Measurements from ENCODE around the gene GPC5.

The GPC5 gene

GRCh38 chr13:91454666-91455065 lies 56.2 kb downstream of the GPC5 start:
- DNase-seq: no peak

DNA sequence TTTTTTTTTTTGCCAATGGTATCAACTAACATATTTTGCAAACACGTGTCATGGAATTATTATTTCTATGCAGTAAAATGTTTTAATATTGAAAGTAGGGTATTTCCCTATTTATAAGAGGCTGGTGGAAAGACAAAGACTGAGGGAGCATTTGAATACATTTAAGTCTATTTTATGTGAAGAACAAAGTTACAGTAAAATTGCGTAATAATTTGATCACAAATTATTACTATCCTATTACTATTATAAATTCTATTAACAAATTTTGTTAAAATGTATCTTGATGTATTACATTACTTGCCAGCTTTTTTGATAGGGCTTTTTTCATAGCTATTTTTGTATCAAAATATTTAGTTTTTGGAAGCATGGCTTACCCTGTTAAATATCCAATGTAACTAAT lies 58.4 kb downstream of the GPC5 start:
- no peak for DNase-seq

- DNase-seq: no peak
These were observed 61.1 kb downstream of the GPC5 start for GRCh38 chr13:91459485-91459884.

DNA sequence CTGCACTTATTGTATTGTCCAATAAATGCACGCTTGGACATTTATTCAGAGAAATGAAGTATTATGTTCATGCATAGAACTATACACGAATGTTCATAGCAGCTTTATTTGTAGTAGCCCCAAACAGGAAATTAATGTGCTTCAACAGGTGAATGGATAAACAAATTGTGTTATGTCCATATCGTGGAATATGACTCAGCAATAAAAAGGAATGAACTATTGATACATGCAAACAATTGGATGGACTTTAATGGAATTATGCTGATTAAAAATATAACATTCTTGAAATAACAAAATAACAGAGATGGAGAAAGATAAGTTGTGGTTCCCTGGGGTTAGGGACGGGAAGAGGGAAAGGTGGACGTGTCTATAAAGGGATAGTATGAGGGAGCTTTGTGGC lies 65.9 kb downstream of the GPC5 start:
- DNase-seq: no peak

GRCh38 chr13:91467236-91467635 lies 68.8 kb downstream of the GPC5 start:
- no peak for DNase-seq

DNA sequence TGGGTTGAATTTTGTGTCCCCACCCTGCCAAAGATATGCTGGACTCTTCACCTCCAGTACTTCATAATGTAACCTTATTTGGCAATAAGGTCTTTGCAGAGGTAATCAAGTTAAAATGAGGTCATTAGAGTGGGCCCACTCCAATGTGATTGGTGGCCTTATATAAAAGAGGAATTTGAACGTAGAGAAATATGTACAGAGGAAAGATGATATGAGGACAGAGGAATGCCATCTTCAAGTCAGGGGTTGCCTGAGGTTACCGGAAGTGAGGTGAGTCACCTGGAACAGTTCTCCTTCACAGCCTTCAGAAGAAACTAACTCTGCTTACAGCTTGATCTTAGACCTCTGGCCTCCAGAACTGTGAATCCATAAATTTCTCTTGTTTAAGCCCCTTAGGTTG lies 69.9 kb downstream of the GPC5 start:
- no peak for DNase-seq

GRCh38 chr13:91470084-91470621 lies 71.7 kb downstream of the GPC5 start:
- DNase-seq: no peak

DNA sequence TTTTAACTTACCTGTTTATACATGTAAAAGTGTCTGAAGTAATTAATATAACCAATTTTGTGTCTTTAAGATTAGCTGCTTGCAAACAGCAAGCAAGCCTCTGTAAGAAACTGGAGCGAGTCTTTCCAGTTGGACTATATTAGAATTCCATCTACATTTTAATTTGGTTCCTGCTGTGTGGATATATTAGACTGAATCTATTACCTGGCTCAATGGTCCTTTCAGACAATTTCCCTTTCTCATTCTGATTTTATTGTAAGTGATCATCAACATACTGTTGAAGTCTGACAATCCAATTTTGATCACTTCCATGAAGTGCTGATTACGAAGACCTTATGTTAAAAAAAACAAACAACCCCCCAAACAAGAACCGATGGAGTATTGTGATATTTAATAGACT lies 72.3 kb downstream of the GPC5 start:
- DNase-seq: no peak

DNA sequence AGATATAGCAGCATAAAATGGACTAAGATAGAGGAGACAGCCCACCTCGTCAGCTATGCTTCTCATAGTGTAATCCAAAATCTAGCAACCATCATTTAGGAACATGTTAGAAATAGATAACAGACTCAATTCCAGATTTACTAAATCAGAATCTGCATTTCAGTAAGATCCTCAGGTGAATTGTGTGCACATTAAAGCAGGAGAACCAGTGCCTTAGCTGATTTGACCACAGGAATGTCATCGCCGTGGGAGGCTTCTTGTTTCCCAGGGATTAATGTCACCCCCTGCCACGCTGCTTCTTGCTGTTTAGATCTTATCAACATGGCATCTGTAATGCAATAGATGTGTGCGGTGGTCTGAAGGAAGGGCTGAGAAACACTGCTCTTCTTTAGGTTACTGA lies 84.0 kb downstream of the GPC5 start:
- DNase-seq: no peak

- no peak for DNase-seq
These were observed 93.6 kb downstream of the GPC5 start for GRCh38 chr13:91491980-91492379.

- no peak for DNase-seq
These were observed 95.0 kb downstream of the GPC5 start for GRCh38 chr13:91493442-91493841.

- DNase-seq: no peak
These were observed 99.9 kb downstream of the GPC5 start for GRCh38 chr13:91498298-91498697.

- no peak for DNase-seq
These were observed 105.8 kb downstream of the GPC5 start for GRCh38 chr13:91504216-91504615.

- DNase-seq: no peak
These were observed 108.3 kb downstream of the GPC5 start for GRCh38 chr13:91506759-91507158.

DNA sequence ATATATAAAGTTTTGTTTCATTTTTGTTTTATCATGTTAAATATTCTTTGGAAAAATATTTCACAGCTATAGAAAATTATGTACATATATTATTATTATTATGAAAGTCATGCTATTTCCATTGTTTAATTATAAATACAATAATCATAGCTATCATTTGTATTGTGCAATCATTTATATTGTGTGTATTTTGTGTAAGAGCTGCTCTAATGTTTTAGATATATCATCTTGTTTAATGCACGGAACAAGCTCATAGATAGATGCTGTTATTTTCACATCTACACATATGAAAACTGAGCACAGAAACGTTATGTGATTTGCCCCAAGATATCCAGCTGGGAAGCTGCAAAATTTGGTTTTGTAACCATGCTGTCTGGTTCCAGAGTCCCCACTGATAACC lies 111.6 kb downstream of the GPC5 start:
- no peak for DNase-seq

DNA sequence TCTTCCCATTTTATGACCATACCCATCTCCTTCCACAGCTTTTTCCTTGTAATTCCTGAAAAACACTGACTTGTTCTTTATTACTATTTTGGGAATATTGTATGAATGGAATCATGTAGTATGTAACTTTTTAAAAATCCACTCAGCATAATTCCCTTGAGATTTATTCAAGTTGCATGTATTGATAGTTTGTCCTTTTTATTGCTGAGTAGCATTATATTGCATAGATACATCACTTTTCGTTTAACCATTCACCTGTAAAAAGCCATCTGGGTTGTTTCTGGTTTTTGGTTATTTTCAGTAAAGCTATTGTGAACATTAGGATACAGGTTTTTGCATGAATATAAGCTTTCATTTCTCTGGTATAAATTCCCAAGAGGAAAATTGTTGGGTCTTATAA lies 115.4 kb downstream of the GPC5 start:
- DNase-seq: no peak

DNA sequence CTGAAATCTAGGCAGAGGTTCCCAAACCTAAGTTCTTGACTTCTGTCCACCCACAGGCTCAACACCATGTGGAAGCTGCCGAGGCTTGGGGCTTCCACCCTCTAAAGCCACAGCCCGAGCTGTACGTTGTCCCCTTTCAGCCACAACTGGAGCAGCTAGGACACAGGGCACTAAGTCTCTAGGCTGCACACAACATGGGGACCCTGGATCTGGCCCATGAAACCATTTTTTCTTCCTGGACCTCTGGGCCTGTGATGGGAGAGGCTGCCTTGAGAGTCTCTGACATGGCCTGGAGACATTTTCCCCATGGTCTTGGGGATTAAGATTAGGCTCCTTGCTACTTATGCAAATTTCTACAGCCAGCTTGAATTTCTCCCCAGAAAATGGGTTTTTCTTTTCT lies 118.4 kb downstream of the GPC5 start:
- no peak for DNase-seq

GRCh38 chr13:91520952-91521351 lies 122.5 kb downstream of the GPC5 start:
- no peak for DNase-seq

- DNase-seq: no peak
These were observed 124.7 kb downstream of the GPC5 start for GRCh38 chr13:91523116-91523515.

DNA sequence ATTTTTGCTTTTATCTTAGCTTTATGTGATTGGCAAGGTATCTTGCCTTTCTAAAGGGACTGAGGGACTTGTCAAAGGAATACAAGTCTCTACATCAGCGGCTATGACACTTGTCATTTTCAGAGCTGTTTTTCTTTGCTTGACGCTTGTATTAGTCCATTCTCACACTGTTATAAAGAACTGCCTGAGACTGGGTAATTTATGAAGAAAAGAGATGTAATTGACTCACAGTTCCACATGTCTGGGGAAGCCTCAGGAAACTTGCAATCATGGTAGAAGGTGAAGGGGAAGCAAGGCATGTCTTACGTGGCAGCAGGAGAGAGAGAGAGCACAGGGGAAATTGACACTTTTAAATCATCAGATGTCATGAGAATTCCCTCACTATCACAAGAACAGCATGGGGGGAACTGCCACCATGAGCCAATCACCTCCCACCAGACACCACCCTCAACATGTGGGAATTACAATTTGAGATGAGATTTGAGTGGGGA lies 128.2 kb downstream of the GPC5 start:
- DNase-seq: no peak

DNA sequence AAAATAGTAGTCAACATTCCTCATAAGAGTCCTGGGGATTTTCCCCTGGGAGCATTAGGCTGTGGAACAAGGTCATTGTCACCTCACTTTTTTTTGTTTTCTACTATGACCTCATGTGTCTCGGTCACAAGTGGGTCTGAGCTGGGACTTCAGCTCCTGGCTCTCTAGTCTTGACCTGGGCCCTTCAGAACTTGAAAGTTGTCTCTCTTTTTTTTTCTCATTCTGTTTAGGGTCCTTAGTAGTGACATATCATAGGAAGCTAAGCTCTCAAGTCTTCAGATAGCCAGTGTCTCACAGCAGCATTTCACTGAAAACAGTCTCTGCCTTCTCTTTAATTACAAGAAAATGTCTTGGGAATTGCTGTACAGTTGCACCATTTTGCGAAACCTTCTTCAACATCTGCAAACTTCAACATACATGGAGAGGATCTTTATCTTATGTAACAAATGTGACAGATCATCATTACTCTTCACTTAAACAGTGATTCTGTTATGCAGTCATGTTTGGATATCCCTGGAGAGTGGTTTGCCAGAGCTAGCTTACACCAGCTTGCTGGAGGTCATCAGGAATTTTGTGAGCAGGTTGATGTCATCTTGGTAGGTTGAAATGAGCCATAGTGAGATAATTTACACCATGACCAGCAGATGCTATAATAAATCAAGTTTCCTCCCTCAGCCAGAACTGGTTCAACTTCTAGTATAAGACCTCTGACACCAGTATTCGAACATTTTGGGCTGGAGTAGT lies 131.5 kb downstream of the GPC5 start:
- DNase-seq: no peak

DNA sequence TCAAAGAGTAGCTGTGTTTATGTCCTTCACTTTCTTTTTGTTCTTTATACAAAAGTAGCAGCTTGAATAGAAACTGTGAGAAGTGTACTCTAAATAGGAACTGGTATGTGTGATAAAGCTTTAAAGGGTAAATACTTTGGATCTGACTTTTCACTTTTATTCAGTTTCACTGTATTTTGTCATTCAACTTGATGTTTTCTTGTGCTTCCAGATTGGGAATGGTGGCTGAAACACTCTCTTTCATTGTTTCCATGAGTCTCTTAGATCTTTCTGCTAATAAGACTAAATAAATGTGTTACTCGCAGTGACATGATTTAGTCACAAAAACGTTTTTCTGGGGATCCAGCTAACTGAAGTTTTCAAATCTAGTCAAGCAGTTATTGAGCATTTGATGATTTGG lies 133.2 kb downstream of the GPC5 start:
- no peak for DNase-seq

- no peak for DNase-seq
These were observed 134.9 kb downstream of the GPC5 start for GRCh38 chr13:91533354-91533753.

- no peak for DNase-seq
These were observed 136.6 kb downstream of the GPC5 start for GRCh38 chr13:91534996-91535395.
